Osteocyte (in vitro differentiated cells): ENCODE results near the gene DICER1. TPM values are rescaled to one million over a fixed set of nuclear protein-coding genes. Genes with fewer than 3 reads are reported as not detected.
"Not testable (repeated sequence)": the region's sequence is repeated elsewhere in the genome, so short reads cannot be mapped to it uniquely, and the experiment has no call there.

Source experiments
- DNase-seq: peaks from one replicate; pipeline ENCODE4 v3.0.0; 2021; ENCODE audit warnings: mixed read lengths; ENCODE audit not compliant: unreplicated experiment; ENCODE audit errors: extremely low spot score
- H3K27ac Mint-ChIP-seq: one replicate; pipeline ENCODE4 v1.8.0; 2021; ENCODE audit warnings: mild to moderate bottlenecking, mixed read lengths; ENCODE audit not compliant: unreplicated experiment
- H3K27me3 Mint-ChIP-seq: one replicate; pipeline ENCODE4 v1.8.0; 2021; ENCODE audit warnings: mixed read lengths; ENCODE audit not compliant: unreplicated experiment
- H3K36me3 Mint-ChIP-seq: one replicate; pipeline ENCODE4 v1.8.0; 2021; ENCODE audit warnings: mixed read lengths; ENCODE audit not compliant: unreplicated experiment
- H3K4me1 Mint-ChIP-seq: one replicate; pipeline ENCODE4 v1.8.0; 2021; ENCODE audit warnings: mixed read lengths; ENCODE audit not compliant: unreplicated experiment
- H3K4me3 Mint-ChIP-seq: one replicate; pipeline ENCODE4 v1.8.0; 2021; ENCODE audit warnings: mild to moderate bottlenecking, moderate library complexity, mixed read lengths; ENCODE audit not compliant: unreplicated experiment
- H3K9me3 Mint-ChIP-seq: one replicate; pipeline ENCODE4 v1.8.0; 2021; ENCODE audit warnings: mixed read lengths; ENCODE audit not compliant: unreplicated experiment
- total RNA-seq: library from RNA; stranded (reverse); gene quantifications from 2 replicates; pipeline ENCODE4 v1.2.1, GENCODE V29; 2021
- TF ChIP-seq, protein P1 (sequence below): fragments of 200-600 bp; sonication (generic); IDR thresholded peaks from 2 replicates; pipeline ENCODE4 v1.5.0; 2021; ENCODE audit warnings: antibody characterized with exemption, mild to moderate bottlenecking, moderate library complexity

The DICER1 gene
- total RNA-seq, 1 donor from 2014 or later: 55.9 TPM

DNA sequence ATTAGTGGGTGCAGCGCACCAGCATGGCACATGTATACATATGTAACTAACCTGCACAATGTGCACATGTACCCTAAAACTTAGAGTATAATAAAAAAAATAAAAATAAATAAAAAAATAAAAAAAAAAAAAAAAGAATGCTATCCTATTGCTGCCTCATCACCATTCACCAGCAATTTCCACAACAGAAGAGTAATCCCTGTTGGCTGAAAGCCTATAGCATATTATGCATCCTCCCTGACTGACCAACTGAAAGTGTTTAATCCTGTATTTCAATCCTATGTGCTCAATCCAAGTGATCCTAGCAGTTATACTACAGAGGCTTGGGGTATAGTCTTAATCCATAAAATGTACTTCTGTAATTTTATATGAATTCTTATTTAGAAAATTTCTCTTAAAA is 18.5 kb downstream of the DICER1 start:
- TF ChIP-seq, protein P1, sequence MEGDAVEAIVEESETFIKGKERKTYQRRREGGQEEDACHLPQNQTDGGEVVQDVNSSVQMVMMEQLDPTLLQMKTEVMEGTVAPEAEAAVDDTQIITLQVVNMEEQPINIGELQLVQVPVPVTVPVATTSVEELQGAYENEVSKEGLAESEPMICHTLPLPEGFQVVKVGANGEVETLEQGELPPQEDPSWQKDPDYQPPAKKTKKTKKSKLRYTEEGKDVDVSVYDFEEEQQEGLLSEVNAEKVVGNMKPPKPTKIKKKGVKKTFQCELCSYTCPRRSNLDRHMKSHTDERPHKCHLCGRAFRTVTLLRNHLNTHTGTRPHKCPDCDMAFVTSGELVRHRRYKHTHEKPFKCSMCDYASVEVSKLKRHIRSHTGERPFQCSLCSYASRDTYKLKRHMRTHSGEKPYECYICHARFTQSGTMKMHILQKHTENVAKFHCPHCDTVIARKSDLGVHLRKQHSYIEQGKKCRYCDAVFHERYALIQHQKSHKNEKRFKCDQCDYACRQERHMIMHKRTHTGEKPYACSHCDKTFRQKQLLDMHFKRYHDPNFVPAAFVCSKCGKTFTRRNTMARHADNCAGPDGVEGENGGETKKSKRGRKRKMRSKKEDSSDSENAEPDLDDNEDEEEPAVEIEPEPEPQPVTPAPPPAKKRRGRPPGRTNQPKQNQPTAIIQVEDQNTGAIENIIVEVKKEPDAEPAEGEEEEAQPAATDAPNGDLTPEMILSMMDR: no peak
- H3K4me1 Mint-ChIP-seq: peaks cover 45% of the 10 kb centered on the region
- H3K36me3 Mint-ChIP-seq: no peaks in the 10 kb centered on the region
- no peaks in the 10 kb centered on the region for H3K27me3 Mint-ChIP-seq
- H3K27ac Mint-ChIP-seq: no peak overlapping the region
- no peak overlapping the region for H3K4me3 Mint-ChIP-seq
- no peaks in the 10 kb centered on the region for H3K9me3 Mint-ChIP-seq
- no peak for DNase-seq

DNA sequence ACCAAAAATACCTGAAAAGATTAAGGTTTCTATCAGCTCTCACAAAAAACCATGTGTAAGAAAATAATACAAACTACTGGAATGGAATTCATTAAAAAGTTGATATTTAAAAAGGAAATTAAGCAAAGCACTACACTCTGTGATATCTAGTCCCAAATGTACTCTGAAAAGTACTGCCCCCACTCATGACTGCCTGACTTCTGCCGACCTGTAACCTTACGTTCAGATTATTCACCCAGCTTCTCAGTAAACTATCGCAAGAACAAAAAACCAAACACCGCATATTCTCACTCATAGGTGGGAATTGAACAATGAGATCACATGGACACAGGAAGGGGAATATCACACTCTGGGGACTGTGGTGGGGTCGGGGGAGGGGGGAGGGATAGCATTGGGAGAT is 18.9 kb downstream of the DICER1 start:
- H3K27ac Mint-ChIP-seq: peak overlapping the region; percentile 15
- not testable (repeated sequence) for DNase-seq, H3K4me3 Mint-ChIP-seq, H3K27me3 Mint-ChIP-seq, H3K9me3 Mint-ChIP-seq, H3K36me3 Mint-ChIP-seq
- H3K4me1 Mint-ChIP-seq: peaks cover 43% of the 10 kb centered on the region

DNA sequence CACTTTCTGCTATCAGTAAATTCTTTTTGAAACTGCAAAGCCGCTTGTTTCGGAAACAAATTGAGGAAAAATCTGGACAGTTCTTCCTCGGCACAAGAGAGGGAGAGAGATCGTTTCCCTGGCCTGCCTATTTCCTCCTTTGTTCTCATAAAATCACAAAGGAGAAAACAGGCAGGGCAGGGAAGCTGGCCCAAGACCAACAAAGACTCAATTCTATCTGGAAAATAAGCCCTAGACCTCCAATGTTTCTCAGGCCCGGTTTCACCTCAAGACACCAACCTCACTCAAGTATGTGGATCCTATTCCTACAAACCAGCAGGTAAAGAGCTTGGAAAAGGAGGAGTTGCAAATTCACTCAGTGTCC is 19.5 kb downstream of the DICER1 start:
- TF ChIP-seq, protein P1: no peak
- no peaks in the 10 kb centered on the region for H3K27me3 Mint-ChIP-seq
- H3K9me3 Mint-ChIP-seq: no peaks in the 10 kb centered on the region
- H3K4me1 Mint-ChIP-seq: peaks cover 44% of the 10 kb centered on the region
- no peak for DNase-seq
- peak overlapping the region; percentile 62 for H3K27ac Mint-ChIP-seq
- peaks cover 7% of the 10 kb centered on the region for H3K36me3 Mint-ChIP-seq
- no peak overlapping the region for H3K4me3 Mint-ChIP-seq

DNA sequence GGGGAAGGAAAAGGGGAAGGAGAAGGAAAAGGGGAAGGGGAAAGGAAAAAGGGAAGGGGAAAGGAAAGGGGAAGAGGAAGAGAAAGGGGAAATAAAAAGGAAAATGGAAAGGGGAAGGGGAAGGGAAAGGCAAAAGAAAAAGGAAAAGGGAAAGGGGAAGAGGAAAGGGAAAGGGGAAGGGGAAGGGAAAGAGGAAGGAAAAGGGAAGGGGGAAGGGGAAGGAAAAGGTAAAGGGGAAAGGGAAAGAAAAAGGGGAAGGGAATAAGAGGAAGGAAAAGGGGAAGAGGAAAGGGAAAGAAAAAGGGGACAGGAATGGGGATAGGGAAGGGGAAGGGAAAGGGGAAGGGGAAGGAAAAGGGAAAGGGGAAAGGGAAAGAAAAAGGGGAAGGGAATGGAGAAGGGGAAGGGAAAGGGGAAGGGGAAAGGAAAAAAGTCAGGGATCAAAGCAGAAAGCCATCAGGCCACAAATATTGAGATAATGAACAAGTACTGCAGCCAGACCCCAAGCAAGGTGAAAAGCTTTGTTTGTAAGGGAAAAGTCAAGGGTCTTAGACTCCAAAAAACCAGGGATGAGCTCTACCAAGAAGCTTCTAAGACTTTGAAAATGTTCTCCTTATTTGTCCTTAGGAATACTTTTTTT is 20.0 kb downstream of the DICER1 start:
- H3K27ac Mint-ChIP-seq: peak overlapping the region; percentile 62
- DNase-seq: no peak
- no peak overlapping the region for H3K4me3 Mint-ChIP-seq
- no peaks in the 10 kb centered on the region for H3K27me3 Mint-ChIP-seq
- H3K9me3 Mint-ChIP-seq: no peaks in the 10 kb centered on the region
- peaks cover 41% of the 10 kb centered on the region for H3K4me1 Mint-ChIP-seq
- peaks cover 12% of the 10 kb centered on the region for H3K36me3 Mint-ChIP-seq
- TF ChIP-seq, protein P1: no peak

DNA sequence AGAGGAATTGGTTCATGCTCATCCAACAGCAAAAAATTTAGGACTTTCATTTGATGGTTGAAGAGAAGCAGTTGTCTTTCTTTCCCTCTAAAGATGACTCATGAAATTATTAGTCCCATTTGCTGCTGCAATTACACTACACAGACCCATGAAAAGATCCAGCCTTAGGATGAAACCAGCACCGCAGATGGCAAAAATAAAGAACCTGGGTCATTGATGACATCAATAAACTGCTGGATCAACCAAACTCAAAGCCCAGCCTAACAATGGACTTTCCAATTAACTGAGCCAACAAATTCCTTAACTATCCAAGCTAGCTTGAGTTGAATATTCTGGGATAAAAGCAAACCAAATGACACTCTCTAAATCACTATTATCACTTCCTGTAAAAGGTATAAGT is 20.7 kb downstream of the DICER1 start:
- H3K4me1 Mint-ChIP-seq: peaks cover 41% of the 10 kb centered on the region
- TF ChIP-seq, protein P1: no peak
- no peak overlapping the region for H3K4me3 Mint-ChIP-seq
- H3K27me3 Mint-ChIP-seq: no peaks in the 10 kb centered on the region
- H3K36me3 Mint-ChIP-seq: peaks cover 16% of the 10 kb centered on the region
- no peak overlapping the region for H3K27ac Mint-ChIP-seq
- no peaks in the 10 kb centered on the region for H3K9me3 Mint-ChIP-seq
- DNase-seq: no peak
